GM20000 (cell line): Measurements from ENCODE around the gene CAMK1D.
"Not testable (repeated sequence)": the region's sequence is repeated elsewhere in the genome, so short reads cannot be mapped to it uniquely, and the experiment has no call there.

ENCODE experiments used
- DNase-seq: peaks from one replicate; pipeline ENCODE4 v3.0.0; 2012; ENCODE audit warnings: low spot score
- TF ChIP-seq, protein P1 (sequence below): IDR thresholded peaks from 2 replicates; pipeline ENCODE4 v1.5.1; 2012; ENCODE audit warnings: mild to moderate bottlenecking, control low read depth; ENCODE audit errors: extremely low read depth, missing control alignments

Gene CAMK1D

DNA sequence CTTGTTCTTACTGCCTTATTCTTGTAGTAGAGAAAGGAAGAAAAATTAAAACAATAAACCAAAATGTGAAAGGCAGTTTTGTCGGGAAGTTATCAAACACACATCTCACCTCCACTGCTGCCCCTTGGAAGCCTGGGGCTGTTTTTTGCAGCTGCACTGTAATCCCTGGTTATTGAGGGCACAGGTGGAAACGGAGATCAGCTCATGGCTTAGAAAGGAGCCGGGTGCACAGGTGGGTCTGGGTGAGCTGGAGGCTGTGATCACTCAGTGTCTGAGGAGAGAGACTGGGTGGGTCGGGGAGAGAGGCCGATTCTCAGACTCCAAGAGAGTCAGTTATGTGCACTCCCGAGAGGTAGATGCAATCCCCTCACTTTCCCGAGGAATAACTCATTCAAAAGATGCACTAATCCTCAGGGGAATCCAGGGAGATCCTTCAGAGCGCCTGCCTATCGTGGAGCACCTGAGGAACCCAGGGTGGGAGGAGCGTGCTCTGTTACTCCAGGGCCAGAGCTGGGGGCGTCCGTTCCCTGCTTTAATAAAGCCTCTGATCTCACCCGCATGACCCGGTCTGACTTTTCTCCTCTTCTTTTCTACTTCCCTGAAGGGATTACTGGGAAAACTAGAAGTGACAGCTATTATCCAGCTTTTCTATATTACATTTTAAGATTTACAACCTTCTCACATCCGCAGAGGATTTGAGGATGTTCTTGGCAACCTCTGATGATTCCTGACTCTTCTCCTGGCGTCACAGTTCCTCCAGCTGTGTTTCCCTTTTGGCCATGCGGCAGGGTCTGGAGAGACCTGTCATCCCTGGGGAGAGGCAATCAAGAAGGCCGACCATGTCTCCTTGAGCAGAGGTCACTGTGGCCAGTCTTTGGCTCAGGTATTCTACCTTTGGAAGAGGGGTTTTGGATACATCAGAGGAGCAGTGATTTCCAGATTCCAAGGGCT, 82.1 kb downstream of the CAMK1D start:
- DNase-seq, result no peak
- TF ChIP-seq, protein P1, sequence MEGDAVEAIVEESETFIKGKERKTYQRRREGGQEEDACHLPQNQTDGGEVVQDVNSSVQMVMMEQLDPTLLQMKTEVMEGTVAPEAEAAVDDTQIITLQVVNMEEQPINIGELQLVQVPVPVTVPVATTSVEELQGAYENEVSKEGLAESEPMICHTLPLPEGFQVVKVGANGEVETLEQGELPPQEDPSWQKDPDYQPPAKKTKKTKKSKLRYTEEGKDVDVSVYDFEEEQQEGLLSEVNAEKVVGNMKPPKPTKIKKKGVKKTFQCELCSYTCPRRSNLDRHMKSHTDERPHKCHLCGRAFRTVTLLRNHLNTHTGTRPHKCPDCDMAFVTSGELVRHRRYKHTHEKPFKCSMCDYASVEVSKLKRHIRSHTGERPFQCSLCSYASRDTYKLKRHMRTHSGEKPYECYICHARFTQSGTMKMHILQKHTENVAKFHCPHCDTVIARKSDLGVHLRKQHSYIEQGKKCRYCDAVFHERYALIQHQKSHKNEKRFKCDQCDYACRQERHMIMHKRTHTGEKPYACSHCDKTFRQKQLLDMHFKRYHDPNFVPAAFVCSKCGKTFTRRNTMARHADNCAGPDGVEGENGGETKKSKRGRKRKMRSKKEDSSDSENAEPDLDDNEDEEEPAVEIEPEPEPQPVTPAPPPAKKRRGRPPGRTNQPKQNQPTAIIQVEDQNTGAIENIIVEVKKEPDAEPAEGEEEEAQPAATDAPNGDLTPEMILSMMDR, result no peak

DNA sequence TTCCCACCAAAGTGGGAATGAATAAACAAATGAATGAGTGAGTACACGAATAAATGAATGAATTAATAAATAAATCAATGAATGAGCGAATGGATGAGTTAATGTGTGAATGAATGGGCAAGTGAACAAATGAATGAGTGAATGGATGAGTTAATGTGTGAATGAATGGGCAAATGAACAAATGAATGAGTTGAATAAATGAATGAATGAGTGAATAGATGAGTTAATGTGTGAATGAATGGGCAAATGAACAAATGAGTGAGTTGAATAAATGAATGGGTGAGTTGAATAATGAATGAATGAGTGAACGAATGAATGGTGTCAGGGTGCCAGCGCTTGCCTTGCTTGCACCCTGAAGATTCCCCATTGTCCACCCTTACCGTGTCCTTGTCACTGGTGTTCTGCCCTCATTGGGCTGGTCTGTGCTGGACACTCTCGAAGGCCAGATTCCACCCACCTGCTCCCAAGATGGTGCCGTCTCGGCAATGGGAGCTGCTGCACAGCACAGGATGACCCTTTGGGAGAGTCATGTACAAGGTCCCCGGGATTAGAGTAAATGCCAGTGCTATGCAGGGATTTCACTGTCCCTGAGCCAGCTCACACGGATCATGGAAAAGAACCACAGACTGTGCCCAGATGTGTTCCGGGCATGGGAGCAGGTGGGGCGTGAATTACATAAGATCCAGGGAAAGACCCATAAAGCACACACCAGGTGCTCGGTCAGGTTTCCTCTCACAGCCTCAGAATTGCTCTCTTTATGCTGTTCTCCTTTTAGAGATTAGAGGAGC, 83.2 kb downstream of the CAMK1D start:
- no peak for DNase-seq

DNA sequence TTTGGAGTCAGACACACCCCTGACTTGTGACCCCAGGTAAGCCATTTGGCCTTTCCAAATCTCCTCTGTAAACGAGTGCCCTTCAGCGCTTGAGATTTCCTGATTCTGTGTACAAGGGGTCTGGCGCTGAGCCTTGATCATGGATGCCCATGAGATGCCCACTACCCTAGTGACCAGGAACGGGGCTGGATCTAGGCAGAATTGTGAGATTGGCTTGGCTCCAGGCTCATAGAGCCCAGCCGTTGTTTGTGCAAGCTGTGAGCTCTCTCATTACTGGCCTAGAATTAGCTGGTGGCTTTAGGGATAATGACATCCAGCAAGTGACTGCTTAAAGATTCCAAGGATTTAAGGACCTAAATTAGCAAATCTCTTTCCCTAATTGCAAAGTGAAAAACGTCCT, 84.9 kb downstream of the CAMK1D start:
- no peak for DNase-seq
- TF ChIP-seq, protein P1, result no peak

More for the DNA sequence above, 83.2 kb downstream of the CAMK1D start:
- TF ChIP-seq, protein P1, result no peak

DNA sequence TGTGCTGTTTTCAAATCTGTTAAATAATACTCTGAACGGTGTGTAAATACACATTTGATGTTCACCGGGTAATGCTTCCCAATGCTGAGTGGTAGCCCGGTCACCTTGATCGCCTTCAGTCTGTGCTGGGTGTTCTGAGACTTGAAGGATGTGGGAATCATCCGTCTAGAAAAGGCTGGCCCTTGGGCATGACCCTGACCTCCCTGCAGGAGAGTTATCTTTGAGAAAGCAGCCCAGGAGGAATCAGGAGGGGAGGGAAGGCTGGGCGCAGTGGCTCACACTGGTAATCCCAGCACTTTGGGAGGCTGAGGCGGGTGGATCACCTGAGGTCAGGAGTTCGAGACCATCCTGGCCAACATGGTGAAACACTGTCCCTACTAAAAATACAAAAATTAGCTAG, 85.3 kb downstream of the CAMK1D start:
- DNase-seq, result not testable (repeated sequence)

DNA sequence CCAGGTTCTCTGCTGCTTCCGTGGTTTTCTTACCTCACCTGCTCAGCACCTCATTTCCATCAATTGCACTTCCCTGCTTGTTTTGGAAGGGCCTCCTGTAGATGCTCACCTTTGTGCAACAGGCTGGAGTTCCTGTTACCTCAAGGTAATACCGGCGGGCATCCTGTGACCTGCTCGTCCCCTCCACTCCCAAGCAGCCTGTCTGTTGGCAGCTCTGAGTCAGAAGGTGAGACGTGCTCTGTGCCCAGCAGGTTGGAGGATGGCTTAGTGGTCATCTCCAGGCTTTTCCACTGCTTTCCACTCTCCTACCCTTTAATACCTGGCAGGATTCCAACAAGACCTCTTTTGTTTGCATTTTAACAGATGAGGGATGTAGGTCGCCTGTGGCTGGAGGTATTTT, 86.0 kb downstream of the CAMK1D start:
- TF ChIP-seq, protein P1, result no peak
- no peak for DNase-seq

DNA sequence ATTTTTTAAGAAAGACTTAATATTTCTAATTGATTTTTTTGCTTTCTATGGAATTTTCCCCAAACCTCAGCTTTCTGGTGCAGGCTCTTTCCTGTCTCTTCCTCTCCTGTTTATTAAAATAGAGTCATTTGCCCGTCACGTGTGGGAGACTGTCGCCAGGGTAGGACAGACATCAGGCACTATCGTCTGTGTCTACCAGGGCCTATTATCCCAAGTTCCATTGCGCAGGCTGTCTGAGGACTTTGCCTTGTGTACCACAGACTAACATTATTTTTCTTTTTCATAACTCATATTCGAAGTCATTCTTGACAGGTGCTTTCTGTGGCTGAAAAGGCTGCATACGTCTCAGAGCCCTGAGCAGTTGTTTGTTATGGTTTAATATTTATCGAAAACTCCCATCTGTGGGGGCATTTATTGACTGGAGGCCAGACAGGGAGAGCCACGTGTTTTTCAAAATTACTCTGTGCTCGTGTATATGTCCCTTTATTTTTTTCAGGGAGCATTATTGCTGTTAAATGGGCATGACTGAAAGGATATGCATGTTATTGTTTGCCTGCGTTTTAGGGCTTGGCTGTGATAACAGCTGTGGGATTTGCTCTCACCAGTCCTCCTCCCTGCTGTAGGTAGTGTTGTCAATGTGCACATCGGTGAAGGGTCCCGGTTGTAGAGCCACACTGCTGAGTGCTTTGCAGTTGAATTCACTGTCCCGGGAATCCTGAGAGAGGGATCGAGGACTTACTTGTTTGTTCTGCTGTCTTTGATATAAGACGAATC, 89.8 kb downstream of the CAMK1D start:
- TF ChIP-seq, protein P1, result no peak
- DNase-seq, result no peak

DNA sequence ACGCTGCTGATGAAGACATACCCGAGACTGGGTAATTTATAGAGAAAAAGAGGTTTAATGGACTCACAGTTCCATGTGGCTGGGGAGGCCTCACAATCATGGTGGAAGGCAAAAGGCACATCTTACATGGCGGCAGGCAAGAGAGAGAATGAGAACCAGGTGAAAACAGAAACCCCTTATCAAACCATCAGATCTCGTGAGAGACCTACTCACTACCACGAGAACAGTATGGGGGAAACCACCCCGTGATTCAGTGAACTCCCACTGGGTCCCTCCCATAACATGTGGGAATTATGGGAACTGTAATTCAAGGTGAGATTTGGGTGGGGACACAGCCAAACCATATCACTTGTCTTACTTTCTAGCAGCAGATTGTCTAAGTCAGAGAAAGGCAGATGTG, 90.4 kb downstream of the CAMK1D start:
- DNase-seq, result not testable (repeated sequence)

DNA sequence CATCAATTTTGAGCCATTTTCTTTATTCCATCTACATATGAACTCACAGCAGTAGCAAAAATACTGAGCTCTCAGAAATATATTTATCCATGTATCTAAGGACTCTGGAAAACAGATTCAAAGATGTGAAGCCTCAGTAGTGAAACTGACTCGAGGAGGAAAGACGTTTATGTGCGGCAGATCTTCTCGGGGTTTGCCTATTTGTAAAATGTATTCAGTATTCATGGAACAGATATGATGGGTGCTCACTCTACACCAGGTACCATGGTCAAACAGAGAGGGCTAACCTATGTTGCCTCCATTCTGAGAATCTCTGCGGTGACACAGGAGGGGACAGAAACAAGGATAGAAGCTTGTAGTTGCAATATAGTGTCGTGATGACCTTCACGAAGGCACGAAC, 93.7 kb downstream of the CAMK1D start:
- no peak for DNase-seq
- TF ChIP-seq, protein P1, result no peak
